GM18519 (cell line): ENCODE measurements around the gene LRRC66.

ENCODE experiments used
- ATAC-seq: cut with Tn5 transposase; IDR thresholded peaks from one replicate; pipeline ENCODE4 v1.9.1; 2021; ENCODE audit warnings: mild to moderate bottlenecking, moderate library complexity; ENCODE audit not compliant: unreplicated experiment, low FRiP score

LRRC66 gene, protein sequence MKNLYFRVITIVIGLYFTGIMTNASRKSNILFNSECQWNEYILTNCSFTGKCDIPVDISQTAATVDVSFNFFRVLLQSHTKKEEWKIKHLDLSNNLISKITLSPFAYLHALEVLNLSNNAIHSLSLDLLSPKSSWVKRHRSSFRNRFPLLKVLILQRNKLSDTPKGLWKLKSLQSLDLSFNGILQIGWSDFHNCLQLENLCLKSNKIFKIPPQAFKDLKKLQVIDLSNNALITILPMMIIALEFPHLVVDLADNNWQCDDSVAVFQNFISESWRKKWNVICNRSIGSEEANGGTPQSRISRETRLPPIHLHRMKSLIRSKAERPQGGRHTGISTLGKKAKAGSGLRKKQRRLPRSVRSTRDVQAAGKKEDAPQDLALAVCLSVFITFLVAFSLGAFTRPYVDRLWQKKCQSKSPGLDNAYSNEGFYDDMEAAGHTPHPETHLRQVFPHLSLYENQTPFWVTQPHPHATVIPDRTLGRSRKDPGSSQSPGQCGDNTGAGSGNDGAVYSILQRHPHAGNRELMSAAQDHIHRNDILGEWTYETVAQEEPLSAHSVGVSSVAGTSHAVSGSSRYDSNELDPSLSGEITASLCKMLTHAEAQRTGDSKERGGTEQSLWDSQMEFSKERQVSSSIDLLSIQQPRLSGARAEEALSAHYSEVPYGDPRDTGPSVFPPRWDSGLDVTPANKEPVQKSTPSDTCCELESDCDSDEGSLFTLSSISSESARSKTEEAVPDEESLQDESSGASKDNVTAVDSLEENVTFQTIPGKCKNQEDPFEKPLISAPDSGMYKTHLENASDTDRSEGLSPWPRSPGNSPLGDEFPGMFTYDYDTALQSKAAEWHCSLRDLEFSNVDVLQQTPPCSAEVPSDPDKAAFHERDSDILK

DNA sequence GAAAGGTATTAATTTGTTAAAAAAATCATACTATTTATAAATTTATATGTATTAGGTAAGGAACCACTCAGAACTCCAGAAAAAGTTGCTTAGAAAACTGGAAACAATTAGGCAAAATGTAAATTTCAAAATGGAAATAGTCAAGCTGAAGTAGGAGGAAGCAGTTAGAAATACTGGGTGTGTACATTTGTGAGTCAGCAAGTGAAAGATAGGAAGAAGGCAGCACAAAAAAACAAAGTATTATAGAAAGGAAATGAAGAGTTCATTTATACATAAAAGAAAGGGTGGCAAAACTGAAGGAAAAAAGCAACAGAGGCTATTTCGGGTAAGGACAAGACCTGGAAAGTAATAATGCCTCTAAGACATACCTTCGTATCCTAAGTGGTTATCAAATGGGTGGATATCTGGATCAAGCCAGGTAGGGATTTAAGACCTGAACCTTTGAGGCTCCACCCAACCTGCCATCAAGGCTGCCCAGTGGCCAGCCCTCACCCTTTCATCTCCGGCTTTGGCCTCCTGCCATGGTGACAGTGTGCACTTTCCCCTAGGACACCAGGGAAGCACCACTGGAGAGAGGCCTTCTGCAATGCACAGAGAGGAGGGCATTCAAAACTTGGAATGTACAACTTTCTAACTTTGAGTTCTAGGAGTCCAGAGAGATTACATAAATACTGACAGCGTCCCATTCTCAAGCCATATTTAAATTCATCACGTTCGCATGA, at the start of gene LRRC66:
LRRC66 (minus strand) TSS at position 428 of the 722 bp plus-strand sequence. CDS start 2,750 bp downstream, outside the sequence.
- ATAC-seq: no peak

DNA sequence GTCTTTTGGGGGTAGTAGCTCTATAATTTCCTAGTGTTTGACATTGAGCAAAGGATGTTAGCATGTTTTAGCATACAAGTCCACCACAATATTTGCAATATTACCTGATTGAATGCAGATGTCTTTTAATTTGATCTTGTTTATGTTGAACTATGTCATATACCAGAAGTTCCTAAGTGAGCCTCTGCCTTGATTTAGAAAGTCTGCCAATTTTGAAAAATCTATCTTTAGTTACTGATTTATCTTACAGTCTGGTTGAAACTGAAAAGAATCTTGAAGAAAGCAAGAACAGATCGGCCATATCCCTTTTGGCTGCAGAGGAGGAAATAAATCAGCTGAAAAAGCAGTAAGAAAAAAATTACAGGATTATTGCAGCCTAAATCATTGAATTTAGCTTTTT, 49.4 kb upstream of the LRRC66 start:
- ATAC-seq: no peak

DNA sequence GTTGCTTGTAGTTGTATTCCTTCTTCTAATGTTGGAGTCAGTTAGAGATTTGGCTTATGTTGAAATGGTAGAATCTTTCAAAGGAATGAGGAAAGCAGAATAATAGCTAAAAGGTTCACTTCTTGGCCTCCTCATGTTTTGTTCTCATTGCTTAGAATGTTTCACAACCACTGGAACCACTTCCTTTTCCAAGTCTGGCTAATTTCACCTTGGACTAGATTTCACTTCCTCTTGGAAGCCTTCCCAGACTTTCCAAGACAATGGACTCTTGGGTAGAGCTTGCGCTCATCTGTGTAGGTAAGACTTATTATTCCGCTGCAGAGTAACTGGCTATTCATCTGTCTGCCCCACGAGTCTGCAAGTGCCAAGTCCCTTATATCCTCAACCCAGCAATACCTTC, 39.2 kb upstream of the LRRC66 start:
- no peak for ATAC-seq

DNA sequence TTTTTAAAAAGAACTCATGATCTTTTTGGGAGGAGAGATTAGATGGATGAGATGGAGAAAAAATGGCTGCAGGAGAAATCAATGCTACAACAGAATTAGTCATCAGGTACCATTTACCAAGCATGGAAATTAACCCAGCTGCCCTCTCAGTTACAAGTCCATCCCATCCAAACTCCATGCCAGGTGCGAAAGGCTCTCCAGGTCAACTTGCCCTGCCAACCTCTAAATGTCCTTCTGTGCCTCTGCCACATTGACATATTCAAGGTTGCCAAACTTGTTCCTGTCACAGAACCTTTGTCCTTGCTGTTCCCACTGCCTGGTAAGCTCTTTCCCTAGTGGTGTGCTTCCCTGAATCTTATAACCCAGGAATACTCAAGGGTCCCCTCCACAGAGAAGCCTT, 38.1 kb upstream of the LRRC66 start:
- no peak for ATAC-seq

DNA sequence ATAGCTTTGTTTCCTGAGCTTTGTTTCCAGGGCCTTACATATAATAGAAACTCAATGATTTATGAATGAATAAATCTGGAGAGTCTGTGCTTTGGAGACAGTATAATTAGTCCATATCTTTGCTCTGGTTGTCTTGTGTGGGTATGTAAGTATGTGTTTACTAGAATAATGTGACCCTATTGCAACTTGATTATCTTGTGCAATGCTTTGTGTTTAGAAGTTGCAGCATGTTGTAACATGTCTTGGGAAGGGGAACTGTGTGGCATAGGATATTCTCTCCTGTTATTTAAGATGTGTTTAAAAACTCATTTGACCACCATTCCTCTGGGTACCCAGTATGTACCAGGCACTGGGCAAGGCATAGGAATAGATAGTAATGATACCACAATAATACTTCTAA, 37.0 kb upstream of the LRRC66 start:
- ATAC-seq: no peak

DNA sequence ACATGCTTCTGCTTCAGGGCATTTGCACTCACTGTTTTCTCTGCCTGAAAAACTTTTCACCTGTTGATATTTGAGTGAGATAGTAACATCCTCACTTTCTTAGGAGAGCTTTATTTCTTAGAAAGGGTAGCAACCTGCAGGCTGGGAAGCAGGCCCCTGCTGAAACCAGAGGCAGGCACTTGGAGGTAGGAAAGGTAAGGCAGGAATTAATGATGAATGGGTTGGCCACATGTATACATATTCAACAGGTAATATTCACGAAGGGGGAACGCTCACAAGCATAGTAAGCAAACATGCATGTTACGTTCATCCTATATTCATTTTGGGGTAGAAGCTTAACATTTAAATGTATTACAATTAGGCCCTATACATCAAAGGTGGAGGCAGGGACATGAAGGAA, 34.1 kb upstream of the LRRC66 start:
- ATAC-seq: no peak

DNA sequence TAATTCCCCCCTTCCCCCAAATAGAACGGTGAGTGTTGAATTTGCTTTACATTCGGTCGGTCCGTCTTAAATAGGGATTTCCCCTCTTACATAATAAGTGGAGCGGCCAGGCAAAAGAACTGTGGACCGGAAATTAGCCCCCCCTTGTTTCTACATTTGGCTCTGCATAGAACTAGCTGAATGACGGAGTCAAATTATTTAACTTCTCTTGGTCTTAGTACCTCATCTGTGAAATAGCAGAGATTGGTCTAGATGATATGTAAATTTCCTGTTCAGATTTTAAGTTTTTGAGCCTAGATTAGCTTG, 32.3 kb upstream of the LRRC66 start:
- ATAC-seq: peak; percentile 69

DNA sequence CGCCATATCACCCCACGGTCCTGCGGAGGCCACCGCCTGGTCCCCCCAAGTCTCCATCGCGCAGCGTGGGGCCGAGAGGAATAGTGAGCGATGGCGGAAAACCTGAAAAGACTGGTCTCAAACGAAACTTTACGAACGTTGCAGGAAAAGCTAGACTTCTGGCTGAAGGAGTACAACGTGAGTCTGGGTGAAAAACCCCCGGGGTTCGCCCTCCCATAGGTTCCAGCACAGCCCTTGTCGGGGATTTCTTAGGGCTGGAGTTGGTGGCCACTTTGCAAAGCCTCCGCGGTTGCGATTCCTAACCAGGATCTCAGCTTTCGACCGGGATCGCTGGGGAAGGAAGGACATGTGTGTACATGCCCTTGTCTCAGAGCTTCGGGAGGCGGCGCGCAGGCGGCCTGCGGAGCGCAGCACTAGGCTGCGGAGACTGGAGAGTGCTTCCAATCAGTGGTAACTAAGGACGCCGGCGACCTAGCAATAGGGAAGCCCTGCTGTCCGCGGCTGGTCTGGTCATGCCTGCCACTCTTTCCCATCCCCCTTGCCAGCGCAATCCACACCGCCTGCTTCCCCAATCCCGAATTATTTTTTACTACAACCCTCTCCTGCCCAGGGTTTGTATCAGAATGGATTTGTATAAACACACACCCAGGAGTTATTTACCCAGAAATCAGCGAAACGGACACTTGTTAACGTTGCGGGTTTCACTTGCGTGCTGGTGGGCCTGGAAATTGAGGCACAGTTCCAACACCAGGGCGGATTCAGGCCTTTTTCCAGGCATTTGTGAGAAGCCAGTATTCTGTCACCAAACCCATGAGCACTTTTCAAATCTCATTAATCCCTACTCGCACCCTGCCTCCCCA, 31.7 kb upstream of the LRRC66 start:
- peak; percentile 41 for ATAC-seq

DNA sequence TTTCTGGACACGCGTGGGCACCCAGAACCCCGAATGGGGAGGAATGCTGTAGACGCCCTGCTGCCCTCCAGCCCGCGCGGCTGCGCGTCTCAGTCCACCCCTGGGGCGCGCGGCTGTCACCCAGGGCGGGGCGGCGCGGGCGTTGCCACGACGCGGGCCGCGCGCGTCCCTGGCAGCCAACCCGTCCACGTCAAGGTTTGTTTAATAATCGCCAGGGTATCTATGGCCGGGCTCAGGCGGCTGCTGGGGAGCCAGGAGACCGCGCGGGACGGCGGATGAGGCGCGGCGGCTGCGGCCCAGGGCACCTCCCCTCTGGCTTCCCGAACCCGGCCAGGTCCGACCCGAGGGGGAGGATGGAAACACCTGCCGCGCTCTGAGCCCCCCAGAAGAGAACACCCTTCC, 31.1 kb upstream of the LRRC66 start, which contains the start of gene SPATA18:
SPATA18 (plus strand) TSS at position 92 of the 402 bp plus-strand sequence. CDS start 401 bp downstream, outside the sequence.
- ATAC-seq: peak; percentile 35

DNA sequence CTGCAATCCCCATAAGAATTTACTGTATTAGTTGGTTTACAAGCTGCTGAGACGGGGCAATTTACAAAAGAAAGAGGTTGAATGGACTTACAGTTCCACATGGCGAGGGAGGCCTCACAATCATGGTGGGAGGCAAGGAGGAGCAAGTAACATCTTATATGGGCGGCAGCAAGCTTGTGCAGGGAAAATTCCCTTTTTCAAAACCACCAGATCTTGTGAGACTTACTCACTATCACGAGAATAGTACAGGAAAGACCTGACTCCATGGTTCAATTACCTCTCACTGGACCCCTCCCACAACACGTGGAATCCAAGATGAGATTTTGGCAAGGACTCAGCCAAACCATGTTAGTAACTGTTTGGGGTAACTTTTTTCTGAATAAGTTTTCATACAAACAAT, 29.1 kb upstream of the LRRC66 start:
- ATAC-seq: no peak

DNA sequence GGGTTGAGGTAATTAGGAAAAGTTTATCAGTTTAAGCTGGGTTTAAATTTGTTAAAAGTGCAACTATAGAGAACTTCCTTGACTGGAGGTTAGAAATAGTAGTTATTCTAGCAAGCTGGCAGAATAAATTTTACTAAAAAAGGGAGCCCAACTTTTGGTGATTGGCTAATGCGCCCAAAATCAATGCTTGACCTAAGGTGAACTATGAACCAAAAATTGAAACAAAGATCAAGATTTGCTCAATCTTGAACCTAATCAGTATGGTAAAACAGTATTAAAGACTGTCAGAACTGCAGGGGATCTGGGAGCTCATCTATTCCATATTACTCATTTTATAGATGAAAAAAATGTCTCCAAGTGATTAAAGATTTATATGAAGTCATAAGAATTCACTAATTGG, 24.9 kb upstream of the LRRC66 start:
- ATAC-seq: no peak

DNA sequence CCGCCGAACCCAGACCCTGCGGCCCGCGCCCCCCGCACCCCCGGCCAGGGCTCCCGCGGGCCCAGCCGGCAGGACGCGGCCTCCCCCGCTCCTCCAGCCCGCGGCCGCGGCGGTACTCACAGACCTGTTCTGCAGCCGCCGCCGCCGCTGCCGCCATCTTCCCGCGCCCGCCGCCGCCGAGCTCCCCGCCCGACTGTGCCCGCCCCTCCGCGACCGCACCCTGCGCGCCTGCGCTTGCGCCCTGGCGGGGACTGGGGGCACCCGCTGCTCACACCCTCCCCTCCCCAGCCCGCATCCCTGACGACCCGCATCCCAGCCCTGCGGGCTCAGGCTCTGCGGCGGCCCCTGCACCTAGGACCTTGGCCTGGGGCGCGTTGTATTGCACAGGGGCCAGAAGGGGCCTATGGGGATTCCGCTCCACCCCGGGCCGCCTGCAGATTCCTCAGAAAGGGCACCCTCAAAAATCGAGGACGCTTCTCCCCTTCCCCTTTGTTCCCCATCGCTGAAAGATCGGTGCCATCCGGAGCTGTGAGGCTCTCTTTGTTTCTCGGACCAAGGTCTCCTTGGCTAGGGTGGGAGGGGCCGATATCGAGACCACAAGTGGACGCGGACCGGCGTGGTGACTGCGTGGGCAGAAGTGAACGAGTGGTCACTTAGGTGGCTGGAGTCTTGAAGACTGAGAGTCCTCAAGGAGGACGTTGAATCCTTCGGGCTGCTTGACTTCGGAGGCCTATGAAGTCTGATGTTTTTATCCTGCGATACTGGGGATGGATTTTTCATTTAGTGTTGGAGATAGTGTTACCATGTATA, 18.1 kb upstream of the LRRC66 start, which contains the start of gene SGCB:
SGCB (minus strand) TSS at position 197 of the 810 bp plus-strand sequence; CDS start at position 157, 40 bp downstream.
- ATAC-seq: peak; percentile 76

DNA sequence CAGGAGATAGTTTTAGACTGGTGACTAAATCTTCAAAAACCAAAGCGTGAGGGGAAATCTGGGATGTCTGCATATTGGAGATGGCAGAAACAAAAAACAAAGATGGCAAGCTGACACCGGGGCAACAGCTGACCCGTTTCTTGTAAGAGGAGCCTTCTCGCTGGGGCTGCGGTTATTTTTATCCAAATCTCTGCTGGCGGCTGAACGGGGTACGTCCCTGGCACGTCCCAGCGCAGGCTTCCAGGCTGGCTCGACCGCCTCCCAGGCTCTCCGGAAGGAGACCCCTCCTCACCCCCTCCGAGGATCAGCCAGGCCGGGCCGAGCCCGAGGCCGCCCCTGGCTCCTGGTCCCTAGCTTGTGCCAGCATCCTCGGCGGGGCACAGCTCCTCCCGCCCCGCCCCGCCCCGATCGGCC, 17.5 kb upstream of the LRRC66 start:
- peak; percentile 38 for ATAC-seq

DNA sequence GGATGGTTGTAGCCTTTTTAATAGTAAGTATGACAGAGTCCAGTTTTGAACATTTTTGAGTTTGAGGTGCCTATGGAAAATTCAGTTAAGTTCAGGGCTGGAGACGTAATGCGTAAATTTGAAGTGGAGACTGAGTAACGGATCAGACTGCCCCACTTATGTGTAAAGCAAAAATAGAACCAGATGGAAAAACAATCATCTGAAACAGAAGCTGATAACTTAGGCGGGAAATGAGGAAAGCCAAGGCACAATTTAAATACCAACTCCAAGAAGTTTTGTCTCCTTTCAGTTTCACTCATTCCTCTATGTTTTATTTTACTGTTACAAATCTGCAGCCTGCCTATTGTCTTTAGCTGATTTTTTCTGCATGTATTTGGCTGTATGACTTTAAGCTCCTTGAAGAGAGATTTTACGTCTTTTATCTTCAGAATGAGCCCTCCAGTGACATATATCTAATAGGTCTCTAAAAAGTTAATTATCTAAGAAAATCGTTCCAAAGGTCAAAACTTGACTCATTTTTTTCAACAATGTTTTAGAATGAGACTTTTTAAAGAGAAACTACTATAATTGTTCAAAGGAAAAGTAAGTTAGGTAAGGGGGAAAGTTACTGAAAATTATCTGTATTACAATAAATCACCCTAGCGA, 16.8 kb upstream of the LRRC66 start:
- no peak for ATAC-seq

DNA sequence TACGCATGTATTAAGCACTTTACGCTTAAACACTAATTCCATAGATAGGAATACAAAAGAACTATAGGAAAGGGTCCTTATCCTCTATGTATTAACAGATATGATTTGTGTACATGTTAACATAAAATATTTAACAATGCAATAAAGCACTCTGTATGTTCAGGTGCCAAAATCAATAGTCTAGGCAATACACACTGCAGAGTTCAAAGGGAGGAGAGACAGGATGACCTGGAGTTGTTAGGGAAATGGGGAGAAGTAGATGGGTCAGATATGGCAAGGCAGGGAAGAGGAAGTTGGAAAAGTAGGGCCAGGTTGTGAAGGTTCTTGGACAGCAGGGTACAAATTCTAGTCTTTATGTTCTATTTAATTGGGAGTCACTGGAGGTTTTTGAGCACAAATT, 15.0 kb upstream of the LRRC66 start:
- no peak for ATAC-seq

DNA sequence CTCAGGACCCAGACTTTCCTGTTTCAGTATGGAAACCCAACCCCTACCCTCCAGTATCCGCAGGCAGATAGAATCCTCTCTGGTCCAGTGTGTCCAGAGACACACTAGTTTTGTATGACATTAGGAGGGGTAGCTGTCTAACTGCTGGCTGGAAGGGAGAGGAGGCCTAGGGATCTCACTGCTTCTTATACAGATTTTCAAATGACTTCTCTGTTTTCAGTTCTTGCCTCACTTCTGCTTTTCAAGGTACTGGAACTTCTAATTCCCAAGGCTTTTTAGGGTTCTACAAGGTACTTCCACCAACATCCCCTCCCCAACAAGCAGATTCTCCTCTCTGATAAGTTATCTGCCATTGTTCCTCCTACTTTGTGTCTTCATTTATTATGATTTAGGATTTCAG, 11.8 kb upstream of the LRRC66 start:
- ATAC-seq: no peak

DNA sequence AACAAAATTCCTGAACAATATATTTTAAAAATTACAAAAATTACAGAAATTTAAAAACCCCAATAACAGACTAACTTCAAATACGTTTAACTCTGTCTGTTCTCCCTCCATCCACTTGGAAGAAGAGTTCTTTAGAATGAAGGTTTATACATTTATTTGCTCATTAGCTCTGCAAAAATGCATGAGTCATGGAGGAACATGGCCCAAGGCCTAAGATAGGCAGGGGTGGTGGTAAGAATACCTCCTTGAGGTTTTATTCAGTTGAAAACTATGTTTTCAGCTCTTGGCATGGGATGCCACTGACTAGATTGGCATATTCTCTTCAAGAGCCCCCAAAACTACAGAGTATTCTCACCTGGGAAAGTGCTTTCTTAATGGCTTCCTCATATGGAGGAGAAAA, 8.8 kb upstream of the LRRC66 start:
- no peak for ATAC-seq

DNA sequence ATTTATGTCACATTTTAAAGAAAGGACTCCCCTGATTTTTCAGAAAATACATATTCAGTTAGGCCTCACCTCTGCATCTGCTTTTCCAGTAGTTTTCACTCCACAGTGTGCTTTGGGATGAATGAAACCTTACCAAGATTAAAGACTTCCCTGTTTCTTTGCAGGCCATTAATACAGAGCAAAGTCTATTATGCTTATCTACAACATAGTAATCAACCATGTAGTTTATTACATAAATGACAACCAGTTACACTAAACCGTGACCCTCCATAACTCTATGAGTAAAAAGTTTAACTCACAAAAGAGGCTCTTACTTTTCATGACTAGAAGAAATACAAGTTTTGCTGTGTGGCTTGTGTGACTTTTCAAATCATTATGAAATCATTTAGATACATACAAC, 2.3 kb downstream of the LRRC66 start:
- no peak for ATAC-seq

DNA sequence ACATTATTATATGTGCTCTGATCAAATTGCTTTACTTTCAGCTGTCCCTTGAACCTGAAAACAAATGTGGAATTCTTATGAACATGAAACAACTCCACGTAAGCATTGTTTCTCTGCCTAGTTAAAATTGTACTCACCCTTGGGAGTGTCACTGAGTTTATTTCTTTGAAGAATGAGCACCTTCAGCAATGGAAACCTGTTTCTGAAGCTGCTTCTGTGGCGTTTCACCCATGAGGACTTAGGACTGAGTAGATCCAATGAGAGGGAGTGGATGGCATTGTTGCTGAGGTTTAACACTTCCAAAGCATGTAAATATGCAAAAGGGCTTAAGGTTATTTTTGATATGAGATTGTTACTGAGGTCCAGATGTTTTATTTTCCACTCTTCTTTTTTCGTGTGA, 3.2 kb downstream of the LRRC66 start:
- no peak for ATAC-seq
